Measurements from ENCODE around the gene CSNK1E.

The CSNK1E gene

GRCh38 chr22:38250643-38251340, 66.4 kb downstream of the CSNK1E start:
- no peak for DNase-seq (ENCODE audit: low read depth in 1 of 2, low spot score in 1 of 2)

- DNase-seq (ENCODE audit: low read depth in 1 of 2, low spot score in 1 of 2): no peak
Observed at GRCh38 chr22:38249803-38250642, 67.2 kb downstream of the CSNK1E start.

- DNase-seq (ENCODE audit: low read depth in 1 of 2, low spot score in 1 of 2): no peak
Observed at GRCh38 chr22:38249301-38249700, 67.9 kb downstream of the CSNK1E start.

- DNase-seq (ENCODE audit: low read depth in 1 of 2, low spot score in 1 of 2): no peak
Observed at GRCh38 chr22:38248280-38248679, 69.0 kb downstream of the CSNK1E start.

GRCh38 chr22:38247713-38248112, 69.5 kb downstream of the CSNK1E start:
- DNase-seq (ENCODE audit: low read depth in 1 of 2, low spot score in 1 of 2): no peak

- DNase-seq (ENCODE audit: low read depth in 1 of 2, low spot score in 1 of 2): no peak
Observed at GRCh38 chr22:38246692-38247091, 70.5 kb downstream of the CSNK1E start.

GRCh38 chr22:38246046-38246658, 71.1 kb downstream of the CSNK1E start:
- DNase-seq (ENCODE audit: low read depth in 1 of 2, low spot score in 1 of 2): no peak

GRCh38 chr22:38244106-38244505, 73.1 kb downstream of the CSNK1E start:
- no peak for DNase-seq (ENCODE audit: low read depth in 1 of 2, low spot score in 1 of 2)

- DNase-seq (ENCODE audit: low read depth in 1 of 2, low spot score in 1 of 2): no peak
Observed at GRCh38 chr22:38243007-38243765, 74.0 kb downstream of the CSNK1E start.

- DNase-seq (ENCODE audit: low read depth in 1 of 2, low spot score in 1 of 2): no peak
Observed at GRCh38 chr22:38240734-38241252, 76.4 kb downstream of the CSNK1E start.

Data from activated CD4-positive, alpha-beta T cell treated with anti-CD3 and anti-CD28 coated beads, Interleukin-2, amount 50 U/mL, for 24 hours (primary cell).